HEK293T (cell line): Measurements from ENCODE around the gene ZHX3.

ENCODE experiments used
- CTCF ChIA-PET: fragments of 350-600 bp; formaldehyde crosslinking; extraction: SDS; loops from one replicate; lab custom pipeline; 2021; ENCODE audit warnings: antibody characterized with exemption, inconsistent platforms; lab: Yijun Ruan, JAX
- POLR2A ChIA-PET: fragments of 350-600 bp; formaldehyde crosslinking; extraction: SDS; loops from one replicate; lab custom pipeline; 2020; ENCODE audit warnings: antibody characterized with exemption, inconsistent platforms; lab: Yijun Ruan, JAX
- DNase-seq: peaks from one replicate; pipeline ENCODE4 v3.0.0; 2012; ENCODE audit warnings: mixed read lengths; ENCODE audit errors: extremely low spot score
- ARNT ChIP-seq: fragments of 450-650 bp; IDR thresholded peaks from 2 replicates; pipeline ENCODE4 v1.6.1; 2017; ENCODE audit warnings: mild to moderate bottlenecking
- BHLHE40 ChIP-seq: fragments of 450-650 bp; IDR thresholded peaks from 2 replicates; pipeline ENCODE4 v1.6.1; 2016; ENCODE audit warnings: mild to moderate bottlenecking, moderate library complexity, borderline replicate concordance
- CTBP1 ChIP-seq: fragments of 450-650 bp; IDR thresholded peaks from 2 replicates; pipeline ENCODE4 v1.6.1; 2016; ENCODE audit warnings: borderline replicate concordance
- ELF4 ChIP-seq: fragments of 450-650 bp; IDR thresholded peaks from 2 replicates; pipeline ENCODE4 v1.6.1; 2017; ENCODE audit warnings: antibody characterized with exemption
- FOXA1 ChIP-seq: fragments of 450-650 bp; IDR thresholded peaks from 2 replicates; pipeline ENCODE4 v1.6.1; 2016; ENCODE audit warnings: mild to moderate bottlenecking
- FOXK2 ChIP-seq: fragments of 450-650 bp; IDR thresholded peaks from 2 replicates; pipeline ENCODE4 v1.6.1; 2016; ENCODE audit warnings: mild to moderate bottlenecking
- FOXM1 ChIP-seq: fragments of 450-650 bp; IDR thresholded peaks from 2 replicates; pipeline ENCODE4 v1.6.1; 2017; ENCODE audit warnings: mild to moderate bottlenecking, borderline replicate concordance
- HDGF ChIP-seq: fragments of 450-650 bp; IDR thresholded peaks from 2 replicates; pipeline ENCODE4 v1.6.1; 2017; ENCODE audit warnings: antibody characterized with exemption, borderline replicate concordance
- L3MBTL2 ChIP-seq: fragments of 450-650 bp; conservative IDR thresholded peaks from 2 replicates; pipeline ENCODE4 v1.6.1; 2016; ENCODE audit warnings: mild to moderate bottlenecking
- LEF1 ChIP-seq: fragments of 450-650 bp; IDR thresholded peaks from 2 replicates; pipeline ENCODE4 v1.6.1; 2017; ENCODE audit warnings: mild to moderate bottlenecking, borderline replicate concordance
- NFRKB ChIP-seq: fragments of 450-650 bp; IDR thresholded peaks from 2 replicates; pipeline ENCODE4 v1.6.1; 2016; ENCODE audit warnings: mild to moderate bottlenecking, moderate library complexity
- SP1 ChIP-seq: fragments of 450-650 bp; IDR thresholded peaks from 2 replicates; pipeline ENCODE4 v1.6.1; 2017
- SUZ12 ChIP-seq: fragments of 450-650 bp; IDR thresholded peaks from 2 replicates; pipeline ENCODE4 v1.6.1; 2016; ENCODE audit warnings: mild to moderate bottlenecking
- TARDBP ChIP-seq: fragments of 450-650 bp; IDR thresholded peaks from 2 replicates; pipeline ENCODE4 v1.6.1; 2016
- ZNF384 ChIP-seq: fragments of 450-650 bp; IDR thresholded peaks from 2 replicates; pipeline ENCODE4 v1.6.1; 2016
- TF ChIP-seq, protein P1 (sequence below): fragments of 450-650 bp; IDR thresholded peaks from 2 replicates; pipeline ENCODE4 v1.6.1; 2016

The ZHX3 gene

DNA sequence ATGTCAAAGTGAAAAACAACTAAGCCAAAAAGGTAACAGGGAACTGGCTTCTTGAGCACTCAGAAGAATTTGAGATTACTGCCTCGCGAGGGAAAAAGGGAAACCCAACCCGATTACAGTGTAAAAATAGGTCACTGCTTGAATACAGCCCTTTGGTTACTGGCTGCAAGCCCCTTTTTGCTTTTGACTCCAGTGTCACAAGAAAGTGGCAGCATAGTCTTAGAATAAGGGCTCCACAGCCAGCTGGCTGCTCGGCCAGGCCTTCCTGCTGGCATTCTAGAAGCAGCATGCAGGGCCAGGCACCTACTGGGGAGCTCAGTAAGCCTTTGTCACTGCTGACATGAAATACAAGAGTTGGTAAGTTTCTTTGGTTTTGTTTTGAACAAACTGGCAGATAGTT, 83.0 kb downstream of the ZHX3 start:
- ChIA-PET POLR2A (no interaction called here), CTCF (interaction anchor here (0.8 to 1.3 kb wide), 2 partner anchors 62 to 325 kb away, joined by 3 to 5 read pairs; no protein-coding TSS in a partner anchor)
- no peak for DNase-seq
- TF ChIP-seq BHLHE40: no peak
- no peak for TF ChIP-seq ZNF384
- no peak for TF ChIP-seq ARNT
- TF ChIP-seq FOXK2: no peak
- no peak for TF ChIP-seq TARDBP
- TF ChIP-seq LEF1: no peak
- TF ChIP-seq SP1: no peak
- TF ChIP-seq CTBP1: no peak
- no peak for TF ChIP-seq FOXM1
- TF ChIP-seq L3MBTL2: no peak
- TF ChIP-seq ELF4: no peak
- TF ChIP-seq, protein P1, sequence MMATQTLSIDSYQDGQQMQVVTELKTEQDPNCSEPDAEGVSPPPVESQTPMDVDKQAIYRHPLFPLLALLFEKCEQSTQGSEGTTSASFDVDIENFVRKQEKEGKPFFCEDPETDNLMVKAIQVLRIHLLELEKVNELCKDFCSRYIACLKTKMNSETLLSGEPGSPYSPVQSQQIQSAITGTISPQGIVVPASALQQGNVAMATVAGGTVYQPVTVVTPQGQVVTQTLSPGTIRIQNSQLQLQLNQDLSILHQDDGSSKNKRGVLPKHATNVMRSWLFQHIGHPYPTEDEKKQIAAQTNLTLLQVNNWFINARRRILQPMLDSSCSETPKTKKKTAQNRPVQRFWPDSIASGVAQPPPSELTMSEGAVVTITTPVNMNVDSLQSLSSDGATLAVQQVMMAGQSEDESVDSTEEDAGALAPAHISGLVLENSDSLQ: no peak
- TF ChIP-seq NFRKB: no peak
- TF ChIP-seq FOXA1: no peak
- TF ChIP-seq HDGF: no peak
- TF ChIP-seq SUZ12: no peak

DNA sequence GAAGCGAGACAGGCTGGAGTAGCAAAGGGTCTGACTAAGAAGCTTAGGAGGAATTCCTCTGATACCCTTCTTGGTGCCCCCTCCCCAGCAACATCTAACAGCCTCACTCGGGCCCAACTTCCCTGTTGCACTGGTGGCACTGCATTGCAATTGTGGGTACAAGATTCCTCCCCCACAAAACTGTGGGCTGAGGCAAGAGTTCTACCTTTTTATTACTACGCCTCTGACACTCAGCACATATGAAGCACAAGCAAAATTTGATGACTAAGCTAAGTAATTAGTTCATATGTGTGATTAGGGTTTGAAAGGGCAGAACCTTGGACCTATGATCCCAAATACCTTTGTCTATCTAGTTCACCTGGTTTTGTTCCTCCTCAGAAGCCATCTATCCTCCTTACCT, 83.5 kb downstream of the ZHX3 start:
- TF ChIP-seq HDGF: no peak
- TF ChIP-seq, protein P1: no peak
- no peak for TF ChIP-seq TARDBP
- TF ChIP-seq CTBP1: no peak

DNA sequence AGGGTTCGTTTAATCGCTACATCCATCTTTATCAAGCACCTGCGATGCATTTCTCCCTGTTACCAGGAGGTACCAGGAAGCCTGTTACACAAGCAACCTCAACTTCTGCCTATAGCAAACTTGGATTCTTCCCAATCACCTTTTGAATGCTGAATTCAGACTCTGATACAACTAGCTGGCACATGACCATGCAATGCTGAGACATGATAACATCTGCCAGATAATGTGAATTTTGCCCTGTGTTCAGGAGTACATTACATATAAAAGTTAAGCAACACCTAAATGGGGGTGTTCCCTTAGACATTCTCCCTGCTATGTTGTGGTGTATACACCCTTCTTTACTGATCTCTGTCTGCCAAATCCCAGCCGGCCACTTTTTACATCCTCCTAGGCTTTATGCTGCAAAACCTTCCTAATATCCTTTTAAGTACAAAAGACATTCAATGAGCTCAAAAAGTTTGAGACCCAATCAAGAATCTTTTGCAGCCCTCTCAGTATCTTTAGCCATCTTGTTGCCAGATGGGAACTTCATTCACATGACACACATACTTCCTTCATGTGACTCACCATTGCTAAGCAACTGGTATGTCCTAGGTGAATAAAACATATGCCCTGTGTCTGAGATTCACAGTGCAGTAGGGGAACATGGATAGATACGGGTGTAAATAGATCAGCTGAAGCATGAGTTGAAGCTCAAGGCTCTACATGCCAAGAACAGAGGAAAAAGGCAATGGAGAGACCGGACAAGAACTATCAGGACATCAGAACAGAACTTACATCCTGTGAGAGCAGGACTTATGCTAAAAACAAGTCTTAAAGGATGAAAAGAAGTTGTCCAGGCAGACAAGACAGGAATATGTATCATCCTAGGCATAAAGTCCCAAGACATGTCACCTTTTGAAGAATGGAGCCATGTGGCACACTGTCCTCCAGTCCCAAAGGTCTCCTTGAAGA, 84.3 kb downstream of the ZHX3 start:
- TF ChIP-seq L3MBTL2 (no peak), ZNF384 (no peak), ELF4 (no peak), SP1 (no peak), FOXM1 (no peak), ARNT (no peak), BHLHE40 (no peak), HDGF (no peak), NFRKB (no peak), SUZ12 (no peak), FOXK2 (no peak), FOXA1 (no peak), TARDBP (no peak), LEF1 (no peak), CTBP1 (no peak)
- TF ChIP-seq, protein P1: no peak
- no peak for DNase-seq
- ChIA-PET POLR2A (interaction anchor here (1.1 kb wide), 1 partner anchor 84 kb away, joined by 3 read pairs; the partner anchor contains the start of gene ZHX3), CTCF (interaction anchor here (0.6 to 3.0 kb wide), 11 partner anchors 10 to 235 kb away, joined by 3 to 15 read pairs (median 3); partner anchors contain the start of gene LPIN3)

More for the DNA sequence above, 83.5 kb downstream of the ZHX3 start:
- ChIA-PET CTCF (interaction anchor here (1.1 to 1.3 kb wide), 3 partner anchors 23 to 99 kb away, joined by 3 to 5 read pairs (median 4); no protein-coding TSS in a partner anchor), POLR2A (no interaction called here)
- no peak for DNase-seq

DNA sequence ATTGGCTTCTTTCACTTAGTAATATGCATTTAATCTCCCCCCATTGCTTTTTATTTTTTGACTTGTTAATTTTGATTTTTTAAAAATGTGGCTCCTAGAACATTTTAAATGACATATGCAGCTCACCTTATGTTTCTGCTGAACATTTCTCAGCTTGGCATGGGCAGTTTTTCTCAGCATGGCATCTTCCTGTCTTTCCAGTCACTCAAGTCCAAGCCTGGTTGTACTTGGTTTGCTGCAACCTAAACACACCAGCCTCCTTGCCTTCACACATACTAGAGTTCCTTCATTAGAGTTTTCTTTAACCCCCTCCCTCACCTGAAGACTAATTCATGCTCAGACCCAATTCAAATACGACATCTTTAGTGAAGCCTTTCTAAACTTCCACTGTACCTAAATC, 86.4 kb downstream of the ZHX3 start:
- no peak for DNase-seq
- ChIA-PET CTCF (interaction anchor here (0.6 to 3.0 kb wide), 2 partner anchors 58 to 96 kb away, joined by 3 to 15 read pairs; no protein-coding TSS in a partner anchor), POLR2A (interaction anchor here (1.0 kb wide), 1 partner anchor 94 kb away, joined by 3 read pairs; the partner anchor contains the start of gene PLCG1)
- no peak for TF ChIP-seq HDGF
- no peak for TF ChIP-seq SP1
- no peak for TF ChIP-seq ZNF384
- no peak for TF ChIP-seq ELF4
- TF ChIP-seq, protein P1: no peak
- no peak for TF ChIP-seq L3MBTL2
- TF ChIP-seq LEF1: no peak
- no peak for TF ChIP-seq FOXK2
- no peak for TF ChIP-seq BHLHE40
- no peak for TF ChIP-seq NFRKB
- no peak for TF ChIP-seq ARNT

DNA sequence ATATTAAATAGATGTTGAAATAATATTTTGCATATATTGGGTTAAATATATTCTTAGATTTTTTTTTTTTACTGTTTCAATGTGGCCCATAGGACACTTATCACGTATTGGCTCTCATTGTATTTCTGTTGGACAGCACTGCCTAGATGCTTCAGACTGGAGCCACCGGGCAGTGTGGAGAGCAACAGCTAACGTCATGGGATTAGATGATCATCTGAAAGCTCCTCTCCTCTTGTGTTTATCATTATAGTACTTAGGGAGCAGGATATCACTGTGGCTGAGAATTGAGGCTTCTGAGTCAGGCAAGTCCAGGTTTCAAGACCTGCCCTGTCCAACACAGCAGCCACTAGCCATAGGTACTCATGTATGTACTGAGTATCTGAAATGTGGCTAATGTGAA, 87.4 kb downstream of the ZHX3 start:
- POLR2A ChIA-PET: no interaction called here
- CTCF ChIA-PET: no interaction called here
- no peak for DNase-seq
- TF ChIP-seq CTBP1: no peak
- TF ChIP-seq ARNT: no peak
- no peak for TF ChIP-seq BHLHE40
- no peak for TF ChIP-seq ZNF384
- TF ChIP-seq HDGF: no peak
- TF ChIP-seq SP1: no peak
- no peak for TF ChIP-seq SUZ12
- TF ChIP-seq NFRKB: no peak
- TF ChIP-seq TARDBP: no peak
- no peak for TF ChIP-seq FOXM1
- TF ChIP-seq, protein P1: no peak
- TF ChIP-seq LEF1: no peak
- TF ChIP-seq L3MBTL2: no peak
- TF ChIP-seq ELF4: no peak
- TF ChIP-seq FOXA1: no peak
- no peak for TF ChIP-seq FOXK2
